Esophagus squamous epithelium (tissue), 4 donors: ENCODE measurements around the gene UBXN4.

Source experiments
- CTCF ChIP-seq, 6 experiments: fragments of 450-650 bp in 4 of 6; fragments of 200-600 bp in 2 of 6; sonication (generic) in 2 of 6; IDR thresholded peaks; one replicate each; pipeline ENCODE4 v1.5.1; 2016 to 2019; ENCODE audit warnings: antibody characterized with exemption in 6 of 6, mild to moderate bottlenecking in 4 of 6, moderate library complexity in 4 of 6
- POLR2A ChIP-seq, 4 donors: fragments of 450-650 bp; IDR thresholded peaks; one replicate each; pipeline ENCODE4 v1.6.1; 2017; ENCODE audit warnings: antibody characterized with exemption in 4 of 4, mild to moderate bottlenecking in 4 of 4, moderate library complexity in 3 of 4

GRCh38 chr2:135818937-135819610 lies 77.4 kb downstream of the UBXN4 start:
- TF ChIP-seq POLR2A (IDR thresholded peaks at IDR 0.05) (no peak), CTCF (IDR thresholded peaks at IDR 0.05) (peak in 1 of 6 experiments; percentile 21)
